H1 (cell line): ENCODE measurements around the gene FGF12. TPM values are rescaled to one million over a fixed set of nuclear protein-coding genes. Genes with fewer than 3 reads are reported as not detected.

ENCODE experiments used
- CTCF ChIA-PET: fragments of 300-600 bp; sonication (Branson Sonifier 250); formaldehyde crosslinking; loops from one replicate; lab custom pipeline; 2021; ENCODE audit not compliant: partially characterized antibody; lab: Charles Lee
- POLR2A ChIA-PET: fragments of 300-600 bp; sonication (Branson Sonifier 250); formaldehyde crosslinking; loops from one replicate; lab custom pipeline; 2021; ENCODE audit warnings: inconsistent platforms; ENCODE audit not compliant: partially characterized antibody; lab: Charles Lee
- DNase-seq, 2 experiments: peaks; one replicate each; pipeline versions ENCODE4 v3.0.0 to v3.0.0-alpha.2; 2010 to 2022; ENCODE audit warnings: low spot score in 2 of 2, low read depth in 1 of 2, mixed read lengths in 1 of 2
- FAIRE-seq: peaks from 2 replicates; lab custom pipeline; 2011; peaks lifted over from hg19 to GRCh38; lab: Jason Lieb, UNC
- H2AFZ ChIP-seq: 2 replicates; pipeline ENCODE4 v1.8.1; 2012; ENCODE audit warnings: low read length, inconsistent platforms
- H2AK5ac ChIP-seq: 2 replicates; pipeline ENCODE4 v1.6.1; 2013; ENCODE audit warnings: low read depth, low read length
- H2BK120ac ChIP-seq: replicated peaks from 2 replicates; pipeline ENCODE3; 2013; ENCODE audit warnings: low read depth, low read length, inconsistent platforms
- H2BK12ac ChIP-seq: 2 replicates; pipeline ENCODE4 v1.6.1; 2013; ENCODE audit warnings: low read depth, low read length
- H2BK15ac ChIP-seq: 2 replicates; pipeline ENCODE4 v1.6.1; 2013; ENCODE audit warnings: low read length
- H2BK20ac ChIP-seq: 2 replicates; pipeline ENCODE4 v1.6.1; 2013; ENCODE audit warnings: low read length
- H2BK5ac ChIP-seq: 2 replicates; pipeline ENCODE4 v1.6.1; 2013; ENCODE audit warnings: low read depth, low read length
- H3K14ac ChIP-seq: 2 replicates; pipeline ENCODE4 v1.6.1; 2013; ENCODE audit warnings: inconsistent platforms; ENCODE audit not compliant: insufficient read length
- H3K18ac ChIP-seq: 2 replicates; pipeline ENCODE4 v1.6.1; 2013; ENCODE audit warnings: low read length; ENCODE audit errors: extremely low read depth
- H3K23ac ChIP-seq: 2 replicates; pipeline ENCODE4 v1.6.1; 2013; ENCODE audit warnings: inconsistent platforms; ENCODE audit not compliant: insufficient read length
- H3K23me2 ChIP-seq: 2 replicates; pipeline ENCODE4 v1.6.1; 2013; ENCODE audit warnings: low read depth, low read length
- H3K27ac ChIP-seq: 2 replicates; pipeline ENCODE4 v1.6.1; 2011; ENCODE audit warnings: low read depth, low read length, inconsistent platforms
- H3K27me3 ChIP-seq, 4 experiments: replicated peaks in 1 of 4; 1 replicate in 1 of 4; 2 replicates in 3 of 4; pipeline versions ENCODE4 v1.6.1 to v1.8.1; 2011 to 2013; ENCODE audit warnings: low read length in 3 of 4, mild to moderate bottlenecking in 3 of 4, inconsistent platforms in 2 of 4, mixed read lengths in 2 of 4, moderate library complexity in 1 of 4; ENCODE audit not compliant: control insufficient read depth in 3 of 4, insufficient read depth in 3 of 4; ENCODE audit errors: extremely low read depth in 1 of 4
- H3K36me3 ChIP-seq, 4 experiments: 2 replicates each; pipeline versions ENCODE4 v1.6.1 to v1.8.1; 2011 to 2013; ENCODE audit warnings: mild to moderate bottlenecking in 4 of 4, low read length in 3 of 4, moderate library complexity in 2 of 4, control low read depth in 1 of 4, inconsistent platforms in 1 of 4; ENCODE audit not compliant: insufficient read depth in 4 of 4, control insufficient read depth in 2 of 4
- H3K4ac ChIP-seq: replicated peaks from 2 replicates; pipeline ENCODE3; 2013; ENCODE audit warnings: low read length, low read depth, mixed read lengths, inconsistent platforms; ENCODE audit not compliant: insufficient read length
- H3K4me1 ChIP-seq, 4 experiments: replicated peaks in 1 of 4; 1 replicate in 1 of 4; 2 replicates in 3 of 4; pipeline versions ENCODE4 v1.6.1 to v1.8.1; 2011 to 2013; ENCODE audit warnings: low read length in 3 of 4, inconsistent platforms in 2 of 4, mixed read lengths in 1 of 4; ENCODE audit not compliant: insufficient read depth in 4 of 4, control insufficient read depth in 3 of 4
- H3K4me2 ChIP-seq, 2 experiments: 2 replicates each; pipeline versions ENCODE4 v1.6.1 to v1.8.1; 2011 to 2013; ENCODE audit warnings: low read depth in 2 of 2, low read length in 2 of 2, control low read depth in 1 of 2, inconsistent platforms in 1 of 2, mild to moderate bottlenecking in 1 of 2; ENCODE audit not compliant: insufficient read depth in 1 of 2
- H3K4me3 ChIP-seq, 4 experiments: fragments of 200-600, 300-600 bp in 1 of 4; sonication (generic), shearing (Covaris generic), sonication (Bioruptor Twin) in 1 of 4; 2 replicates each; pipeline versions ENCODE4 v1.5.1 to v1.8.1; 2011 to 2016; ENCODE audit warnings: low read length in 4 of 4, low read depth in 3 of 4, control low read depth in 2 of 4, inconsistent platforms in 2 of 4, mild to moderate bottlenecking in 2 of 4, mixed read lengths in 1 of 4, moderate library complexity in 1 of 4; ENCODE audit not compliant: insufficient read depth in 2 of 4; ENCODE audit errors: extremely low read depth in 1 of 4
- H3K56ac ChIP-seq: replicated peaks from 2 replicates; pipeline ENCODE3; 2013; ENCODE audit warnings: low read depth, mild to moderate bottlenecking, mixed read lengths, low read length, inconsistent platforms; ENCODE audit not compliant: insufficient read length
- H3K79me1 ChIP-seq: 2 replicates; pipeline ENCODE4 v1.6.1; 2013; ENCODE audit warnings: low read depth, low read length, control low read depth
- H3K79me2 ChIP-seq, 2 experiments: 2 replicates each; pipeline versions ENCODE4 v1.6.1 to v1.8.1; 2012 to 2013; ENCODE audit warnings: low read length in 2 of 2, mild to moderate bottlenecking in 2 of 2, inconsistent platforms in 1 of 2; ENCODE audit not compliant: insufficient read depth in 2 of 2, control insufficient read depth in 1 of 2
- H3K9ac ChIP-seq, 4 experiments: replicated peaks in 1 of 4; 1 replicate in 1 of 4; 2 replicates in 3 of 4; pipeline versions ENCODE4 v1.6.1 to v1.8.1; 2011 to 2013; ENCODE audit warnings: low read depth in 3 of 4, low read length in 3 of 4, control low read depth in 2 of 4, mild to moderate bottlenecking in 2 of 4, moderate library complexity in 2 of 4, inconsistent platforms in 1 of 4; ENCODE audit errors: extremely low read depth in 1 of 4
- H3K9me3 ChIP-seq, 2 experiments: 2 replicates each; pipeline versions ENCODE4 v1.6.1 to v1.8.1; 2012 to 2013; ENCODE audit warnings: mild to moderate bottlenecking in 2 of 2, moderate library complexity in 2 of 2, control low read depth in 1 of 2, inconsistent platforms in 1 of 2, low read depth in 1 of 2, low read length in 1 of 2, mixed read lengths in 1 of 2; ENCODE audit not compliant: insufficient read depth in 2 of 2
- H4K20me1 ChIP-seq, 2 experiments: replicated peaks in 1 of 2; 2 replicates each; pipeline versions ENCODE3 to v1.8.1; 2011 to 2013; ENCODE audit warnings: inconsistent platforms in 2 of 2, low read length in 2 of 2, mild to moderate bottlenecking in 1 of 2; ENCODE audit not compliant: insufficient read depth in 2 of 2, control insufficient read depth in 1 of 2
- H4K5ac ChIP-seq: 2 replicates; pipeline ENCODE4 v1.6.1; 2013; ENCODE audit warnings: low read length, low read depth, mixed read lengths, inconsistent platforms; ENCODE audit not compliant: insufficient read length
- H4K8ac ChIP-seq: 2 replicates; pipeline ENCODE4 v1.8.0; 2013; ENCODE audit warnings: mild to moderate bottlenecking, moderate library complexity, low read length, inconsistent platforms; ENCODE audit not compliant: insufficient read depth; ENCODE audit errors: extremely low read depth
- H4K91ac ChIP-seq: replicated peaks from 2 replicates; pipeline ENCODE3; 2013; ENCODE audit warnings: low read length, mixed read lengths, inconsistent platforms; ENCODE audit not compliant: insufficient read length
- BCL11A ChIP-seq, 2 experiments: IDR thresholded peaks; one replicate each; pipeline ENCODE4 v1.6.1; 2011; ENCODE audit warnings: low read depth in 2 of 2, low read length in 2 of 2, mild to moderate bottlenecking in 2 of 2
- CBX8 ChIP-seq: fragments of 300-800, 300-1000 bp; sonication (generic); IDR thresholded peaks from 2 replicates; pipeline ENCODE4 v1.7.1; 2016; ENCODE audit warnings: low read depth, low read length, borderline replicate concordance
- EZH2 ChIP-seq: fragments of 200-600 bp; sonication (generic); IDR thresholded peaks from 2 replicates; pipeline ENCODE4 v1.7.1; 2012; ENCODE audit warnings: low read depth, mild to moderate bottlenecking, moderate library complexity, low read length, inconsistent platforms; ENCODE audit not compliant: severe bottlenecking
- TCF12 ChIP-seq: IDR thresholded peaks from 2 replicates; pipeline ENCODE4 v1.6.1; 2011; ENCODE audit warnings: low read depth, mild to moderate bottlenecking, low read length
- YY1 ChIP-seq: IDR thresholded peaks from 2 replicates; pipeline ENCODE4 v1.6.1; 2011; ENCODE audit warnings: low read depth, mild to moderate bottlenecking, low read length
- WGBS, 2 experiments: shearing (Covaris generic) in 1 of 2; methylation state at CpG; one replicate each; pipeline versions ENCODE4 v1.1.6 to v1.1.7; 2013 to 2015; ENCODE audit warnings: low lambda C conversion rate in 2 of 2, mixed read lengths in 2 of 2, inconsistent platforms in 1 of 2, low coverage in 1 of 2, missing lambda C conversion rate in 1 of 2; ENCODE audit not compliant: insufficient replicate concordance in 2 of 2, insufficient coverage in 1 of 2, insufficient read length in 1 of 2; ENCODE audit errors: extremely low coverage in 1 of 2, missing lambda C conversion rate in 1 of 2; 5-methylcytosine and 5-hydroxymethylcytosine counted together
- polyA plus RNA-seq, 7 experiments: library from polyadenylated mRNA; depleted of rRNA in 3 of 7; stranded (reverse) in 5 of 7; unstranded in 2 of 7; fragments of >200 nt in 5 of 7; fragments of 200-250 nt in 2 of 7; gene quantifications; 1 replicate in 5 of 7; 2 replicates in 1 of 7; 4 replicates in 1 of 7; pipeline versions ENCODE4 v1.2.1 to v1.2.3, GENCODE V29; 2011 to 2013; ENCODE audit warnings: missing spikeins in 2 of 7, mixed read lengths in 2 of 7
- total RNA-seq: library from RNA; stranded (reverse); fragmentation: NEBNext Ultra II Directional; extraction: Animal tissue kit (Norgen Biotek cat#: 25700); gene quantifications from 2 replicates; pipeline ENCODE4 v1.2.1, GENCODE V29; 2021
- TF ChIP-seq, protein P1 (sequence below): IDR thresholded peaks from 2 replicates; pipeline ENCODE4 v1.6.1; 2012; ENCODE audit warnings: inconsistent platforms

The FGF12 gene
- total and polyA plus RNA-seq, 2 of the 8 experiments (the other 6 are each of a cell fraction or from before 2014, with no cell fraction given): 4.1 to 16.6 TPM

DNA sequence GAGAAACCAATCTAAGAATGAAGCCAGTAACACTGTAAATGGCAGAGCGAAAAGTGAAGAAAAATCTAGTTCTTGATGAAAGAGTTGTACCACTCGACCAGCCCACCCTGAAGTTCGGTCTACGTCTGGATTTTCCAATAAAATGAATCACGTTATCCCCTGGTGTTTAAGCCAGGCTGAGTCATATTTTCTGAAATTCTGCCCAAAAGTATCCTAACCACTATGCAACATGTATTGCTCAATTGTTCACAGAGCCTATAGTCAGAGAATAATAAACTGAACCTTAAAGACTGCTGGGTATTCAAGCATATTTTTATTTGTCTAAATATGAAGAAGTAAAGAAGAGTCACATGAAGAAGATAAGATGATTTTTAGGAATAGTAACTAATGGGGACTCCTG is 245.7 kb downstream of the FGF12 start:
- H2BK120ac ChIP-seq: no peak overlapping the region
- no peaks in the 10 kb centered on the region for H3K27me3 ChIP-seq
- no peak overlapping the region for H3K18ac ChIP-seq
- ChIA-PET CTCF (no interaction called here), POLR2A (no interaction called here)
- H4K5ac ChIP-seq: no peak overlapping the region
- no peak overlapping the region for H3K27ac ChIP-seq
- no peaks in the 10 kb centered on the region for H4K20me1 ChIP-seq
- H3K56ac ChIP-seq: no peak overlapping the region
- H2BK5ac ChIP-seq: no peak overlapping the region
- H3K23ac ChIP-seq: no peak overlapping the region
- H3K23me2 ChIP-seq: no peaks in the 10 kb centered on the region
- no peak for TF ChIP-seq TCF12
- no peak for TF ChIP-seq BCL11A (IDR thresholded peaks at IDR 0.05; ENCODE audit: low read depth in 2 of 2, low read length in 2 of 2)
- no peak for TF ChIP-seq EZH2
- no peak for TF ChIP-seq CBX8
- TF ChIP-seq, protein P1, sequence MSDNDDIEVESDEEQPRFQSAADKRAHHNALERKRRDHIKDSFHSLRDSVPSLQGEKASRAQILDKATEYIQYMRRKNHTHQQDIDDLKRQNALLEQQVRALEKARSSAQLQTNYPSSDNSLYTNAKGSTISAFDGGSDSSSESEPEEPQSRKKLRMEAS: no peak
- TF ChIP-seq YY1: no peak
- H2AK5ac ChIP-seq: no peak overlapping the region
- H3K79me1 ChIP-seq: no peaks in the 10 kb centered on the region
- no peak overlapping the region for H3K14ac ChIP-seq
- H2BK15ac ChIP-seq: no peak overlapping the region
- no peak for FAIRE-seq
- H2BK20ac ChIP-seq: no peak overlapping the region
- H3K9me3 ChIP-seq: no peaks in the 10 kb centered on the region
- H3K4ac ChIP-seq: no peak overlapping the region
- no peak overlapping the region for H3K4me2 ChIP-seq
- no peak for DNase-seq
- H3K36me3 ChIP-seq: no peaks in the 10 kb centered on the region
- no peak overlapping the region for H2BK12ac ChIP-seq
- no peak overlapping the region for H4K91ac ChIP-seq
- H3K4me3 ChIP-seq: no peak overlapping the region
- no peak overlapping the region for H4K8ac ChIP-seq
- no peak overlapping the region for H2AFZ ChIP-seq
- H3K9ac ChIP-seq: no peak overlapping the region
- 90% methylated on average over 5 of the region's 5 CpGs; no CpG with 5 or more reads in 1 of the 2 experiments for WGBS, 2 experiments
- no peaks in the 10 kb centered on the region for H3K79me2 ChIP-seq
- H3K4me1 ChIP-seq: no peaks in the 10 kb centered on the region
